Measurements from ENCODE around the gene TTC6.

The TTC6 gene

GRCh38 chr14:37618498-37619028 is 23.1 kb downstream of the TTC6 start:
- in situ Hi-C loops (cut with HindIII; ENCODE audit: low sequenced_read_pairs) = no loop called here

- in situ Hi-C loops (cut with HindIII; ENCODE audit: low sequenced_read_pairs) = no loop called here
Measured at GRCh38 chr14:37620856-37621255, 25.4 kb downstream of the TTC6 start.

DNA sequence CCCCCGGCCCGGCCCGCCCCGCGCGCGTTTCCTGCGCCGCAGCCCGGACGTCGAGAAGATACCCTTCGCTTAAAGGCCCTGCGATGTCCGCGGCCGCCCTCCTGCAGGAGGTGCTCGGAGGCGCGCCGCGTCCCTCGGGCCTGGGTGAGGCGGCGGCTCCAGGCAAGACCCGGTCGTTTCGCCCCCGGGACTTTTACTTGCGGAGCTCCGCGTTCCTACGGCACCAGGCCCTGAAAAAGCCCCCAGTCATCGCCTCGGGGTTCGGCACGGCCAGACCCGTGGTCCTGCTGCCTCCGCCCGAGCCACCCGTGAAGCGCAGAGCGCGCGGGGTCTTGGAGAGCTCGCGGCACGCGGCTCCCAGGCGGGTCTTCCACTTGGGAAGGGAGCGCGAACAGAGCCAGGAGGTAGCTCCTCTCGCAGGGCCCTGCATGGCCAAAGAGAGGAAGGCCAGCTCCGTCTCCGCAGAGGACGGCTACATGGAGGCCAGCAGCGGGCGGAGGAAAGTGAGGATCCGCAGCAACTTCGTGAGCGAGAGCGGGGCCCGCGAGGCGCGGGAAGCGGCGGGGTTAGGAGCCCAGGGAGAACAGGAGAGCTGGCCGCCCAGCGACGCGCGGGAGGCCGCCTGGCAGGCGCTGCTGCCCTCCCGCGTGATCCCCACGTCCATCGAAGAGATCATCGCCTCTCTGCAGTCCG is 26.9 kb downstream of the TTC6 start:
- in situ Hi-C loops (cut with HindIII; ENCODE audit: low sequenced_read_pairs) = no loop called here

- in situ Hi-C loops (cut with HindIII; ENCODE audit: low sequenced_read_pairs) = no loop called here
Measured at GRCh38 chr14:37623426-37623951, 28.1 kb downstream of the TTC6 start.

- in situ Hi-C loops (cut with HindIII; ENCODE audit: low sequenced_read_pairs) = no loop called here
Measured at GRCh38 chr14:37623971-37624370, 28.5 kb downstream of the TTC6 start.

- in situ Hi-C loops (cut with HindIII; ENCODE audit: low sequenced_read_pairs) = no loop called here
Measured at GRCh38 chr14:37625597-37626595, 30.5 kb downstream of the TTC6 start.

DNA sequence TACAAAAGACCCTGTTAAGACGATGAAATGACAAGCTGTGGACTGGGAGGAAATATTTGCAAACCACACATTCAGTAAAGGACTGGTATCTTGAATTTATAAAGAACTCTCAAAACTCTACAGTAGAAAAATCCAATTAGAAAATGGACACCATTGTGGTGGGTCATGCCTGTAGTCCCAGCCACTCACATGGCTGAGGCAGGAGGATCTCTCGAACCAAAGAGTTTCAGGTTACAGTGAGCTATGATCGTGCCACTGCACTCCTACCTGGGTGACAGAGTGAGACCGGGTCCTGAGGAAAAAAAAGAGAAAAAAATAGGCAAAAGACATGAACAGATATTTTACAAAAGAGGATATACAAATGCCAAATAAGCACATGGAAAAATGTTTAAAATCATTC is 41.9 kb downstream of the TTC6 start:
- in situ Hi-C loops (cut with HindIII; ENCODE audit: low sequenced_read_pairs) = no loop called here

- in situ Hi-C loops (cut with HindIII; ENCODE audit: low sequenced_read_pairs) = no loop called here
Measured at GRCh38 chr14:37638599-37638998, 43.2 kb downstream of the TTC6 start.

- in situ Hi-C loops (cut with HindIII; ENCODE audit: low sequenced_read_pairs) = no loop called here
Measured at GRCh38 chr14:37641117-37641516, 45.7 kb downstream of the TTC6 start.

GRCh38 chr14:37642125-37642524 is 46.7 kb downstream of the TTC6 start:
- in situ Hi-C loops (cut with HindIII; ENCODE audit: low sequenced_read_pairs) = no loop called here

DNA sequence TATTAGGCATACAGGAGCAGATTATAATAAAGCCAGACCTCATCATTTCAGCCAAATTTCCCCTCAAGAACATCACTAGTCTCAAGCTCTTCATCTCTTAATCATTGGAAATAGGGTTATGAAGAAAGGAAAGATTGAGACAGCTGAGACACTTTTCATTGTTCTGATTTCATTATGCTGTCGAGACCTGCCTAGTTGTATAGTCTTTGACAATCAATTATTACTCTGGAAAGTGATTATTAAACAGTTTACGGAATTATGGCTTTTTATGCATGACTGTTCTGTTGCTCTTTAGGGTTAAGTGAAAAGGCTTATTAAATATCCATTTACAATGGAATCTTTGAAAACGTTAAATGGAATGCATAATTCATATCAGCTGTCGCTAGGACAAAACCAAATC is 48.3 kb downstream of the TTC6 start:
- in situ Hi-C loops (cut with HindIII; ENCODE audit: low sequenced_read_pairs) = no loop called here

All from DLD1 (cell line).